ENCODE data around the gene PLD4. TPM values are rescaled to one million over a fixed set of nuclear protein-coding genes. Genes with fewer than 3 reads are reported as not detected.

Gene PLD4
- total and polyA plus RNA-seq, 2 of the 8 experiments (the other 6 are each of a cell fraction or from before 2014, with no cell fraction given): 0.05 TPM; not detected in 1

DNA sequence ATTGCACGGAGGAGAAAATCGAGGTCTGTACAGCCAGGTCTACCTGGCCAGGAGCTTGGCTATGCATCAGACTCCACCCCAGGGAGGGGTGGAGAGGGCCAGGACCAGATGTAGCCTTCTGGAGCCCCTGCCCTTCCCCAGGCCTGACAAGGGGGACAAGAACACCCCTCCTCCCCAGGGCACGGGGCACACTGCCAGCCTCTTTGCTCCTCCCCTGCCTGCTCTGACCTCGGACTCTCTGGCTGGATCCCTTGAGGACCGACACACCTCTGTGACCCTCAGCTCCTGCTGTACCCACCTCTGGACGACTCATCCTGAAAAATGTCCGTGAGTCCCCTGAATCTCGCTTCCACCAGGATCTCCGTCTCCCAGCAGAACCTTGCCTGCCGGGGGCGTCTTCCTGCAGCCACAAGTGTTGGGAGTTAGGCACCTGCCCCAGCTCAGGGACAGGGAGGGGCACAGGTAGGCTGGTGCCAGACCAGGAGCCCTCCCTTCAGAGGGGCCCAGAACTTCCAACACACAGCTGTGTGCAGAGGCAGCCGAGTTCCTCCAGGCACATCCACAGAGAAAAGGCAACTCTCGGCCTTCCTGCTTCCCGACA lies 31.7 kb downstream of the PLD4 start:
- no peak overlapping the region for H3K18ac ChIP-seq (ENCODE audit: extremely low read depth, low read length)
- H4K5ac ChIP-seq (ENCODE audit: insufficient read length, low read depth, low read length): no peak overlapping the region
- H3K36me3 ChIP-seq (ENCODE audit: control insufficient read depth in 2 of 4, insufficient read depth in 4 of 4, low read length in 3 of 4): no peaks in the 10 kb centered on the region
- no peak overlapping the region for H2BK12ac ChIP-seq (ENCODE audit: low read depth, low read length)
- no peak overlapping the region for H3K4me3 ChIP-seq (ENCODE audit: extremely low read depth in 1 of 4, insufficient read depth in 2 of 4, low read depth in 3 of 4, low read length in 4 of 4)
- no peak for TF ChIP-seq EGR1 (IDR thresholded peaks at IDR 0.05; ENCODE audit: borderline replicate concordance, low read depth, low read length)
- no peak for TF ChIP-seq KDM1A (IDR thresholded peaks at IDR 0.05; ENCODE audit: borderline replicate concordance, low read length)
- TF ChIP-seq SIN3A (conservative IDR thresholded peaks at IDR 0.05 in 1 of 2, IDR thresholded peaks at IDR 0.05 in 1 of 2; ENCODE audit: low read depth in 1 of 2, low read length in 2 of 2): no peak
- TF ChIP-seq CBX8 (IDR thresholded peaks at IDR 0.05; ENCODE audit: borderline replicate concordance, low read depth, low read length): no peak
- no peak for TF ChIP-seq SP4 (IDR thresholded peaks at IDR 0.05; ENCODE audit: low read length)
- TF ChIP-seq TCF12 (IDR thresholded peaks at IDR 0.05; ENCODE audit: low read depth, low read length): no peak
- TF ChIP-seq TEAD4 (IDR thresholded peaks at IDR 0.05; ENCODE audit: low read depth, low read length): no peak
- TF ChIP-seq EZH2 (IDR thresholded peaks at IDR 0.05; ENCODE audit: low read depth, low read length, severe bottlenecking): no peak
- 91% methylated on average over 13 of the region's 14 CpGs; no CpG with 5 or more reads in 1 of the 2 experiments for WGBS, 2 experiments (ENCODE audit: extremely low coverage in 1 of 2, insufficient coverage in 1 of 2, insufficient read length in 1 of 2, insufficient replicate concordance in 2 of 2, low coverage in 1 of 2, low lambda C conversion rate in 2 of 2, missing lambda C conversion rate in 1 of 2)
- DNase-seq (ENCODE audit: low read depth in 1 of 2, low spot score in 2 of 2): no peak
- no peaks in the 10 kb centered on the region for H4K20me1 ChIP-seq (replicated peaks in 1 of 2; ENCODE audit: control insufficient read depth in 1 of 2, insufficient read depth in 2 of 2, low read length in 2 of 2)
- H2BK120ac ChIP-seq (replicated peaks; ENCODE audit: low read depth, low read length): no peak overlapping the region
- no peak overlapping the region for H2BK5ac ChIP-seq (ENCODE audit: low read depth, low read length)
- H4K8ac ChIP-seq (ENCODE audit: extremely low read depth, insufficient read depth, low read length): no peak overlapping the region
- H3K9me3 ChIP-seq (ENCODE audit: insufficient read depth in 2 of 2, low read depth in 1 of 2, low read length in 1 of 2): peaks cover 0 to 10% of the 10 kb centered on the region in 2 experiments; a peak in 1 of 4 replicates
- H3K79me1 ChIP-seq (ENCODE audit: low read depth, low read length): no peaks in the 10 kb centered on the region
- no peak overlapping the region for H2AFZ ChIP-seq (ENCODE audit: low read length)
- H2BK20ac ChIP-seq (ENCODE audit: low read length): no peak overlapping the region
- no peaks in the 10 kb centered on the region for H3K27me3 ChIP-seq (replicated peaks in 1 of 4; ENCODE audit: control insufficient read depth in 3 of 4, extremely low read depth in 1 of 4, insufficient read depth in 3 of 4, low read length in 3 of 4)
- H3K14ac ChIP-seq (ENCODE audit: insufficient read length): no peak overlapping the region
- ChIA-PET POLR2A (ENCODE audit: partially characterized antibody) (no interaction called here), CTCF (ENCODE audit: partially characterized antibody) (interaction anchor here (0.6 to 1.4 kb wide), 5 partner anchors 10 to 1922 kb away, joined by 3 to 6 read pairs (median 3); no protein-coding TSS in a partner anchor)
- FAIRE-seq: no peak
- H3K4me1 ChIP-seq (replicated peaks in 1 of 4; ENCODE audit: control insufficient read depth in 3 of 4, insufficient read depth in 4 of 4, low read length in 3 of 4): no peaks in the 10 kb centered on the region
- no peak overlapping the region for H3K4me2 ChIP-seq (ENCODE audit: insufficient read depth in 1 of 2, low read depth in 2 of 2, low read length in 2 of 2)
- H3K9ac ChIP-seq (replicated peaks in 1 of 4; ENCODE audit: extremely low read depth in 1 of 4, low read depth in 3 of 4, low read length in 3 of 4): no peak overlapping the region
- H2BK15ac ChIP-seq (ENCODE audit: low read length): no peak overlapping the region
- no peak overlapping the region for H3K56ac ChIP-seq (replicated peaks; ENCODE audit: insufficient read length, low read depth, low read length)
- no peak overlapping the region for H2AK5ac ChIP-seq (ENCODE audit: low read depth, low read length)
- no peak overlapping the region for H4K91ac ChIP-seq (replicated peaks; ENCODE audit: insufficient read length, low read length)
- no peak overlapping the region for H3K23ac ChIP-seq (ENCODE audit: insufficient read length)
- H3K27ac ChIP-seq (ENCODE audit: low read depth, low read length): no peak overlapping the region
- H3K23me2 ChIP-seq (ENCODE audit: low read depth, low read length): no peaks in the 10 kb centered on the region
- no peaks in the 10 kb centered on the region for H3K79me2 ChIP-seq (ENCODE audit: control insufficient read depth in 1 of 2, insufficient read depth in 2 of 2, low read length in 2 of 2)
- no peak overlapping the region for H3K4ac ChIP-seq (replicated peaks; ENCODE audit: insufficient read length, low read depth, low read length)

Measured in H1 (cell line).